Activated naive CD4-positive, alpha-beta T cell (primary cell): ENCODE measurements around the gene IL22RA2.
"Not testable (repeated sequence)": the region's sequence is repeated elsewhere in the genome, so short reads cannot be mapped to it uniquely, and the experiment has no call there.

Experiments
- DNase-seq, 4 experiments: peaks; one replicate each; lab custom pipeline; 2025; lab: John Stamatoyannopoulos, UW

Gene IL22RA2

GRCh38 chr6:137122612-137123011 is 50.8 kb downstream of the IL22RA2 start:
- DNase-seq, result no peak

- no peak for DNase-seq
Observed at GRCh38 chr6:137121401-137121997, 51.9 kb downstream of the IL22RA2 start.

- DNase-seq, result no peak
Observed at GRCh38 chr6:137120748-137121147, 52.7 kb downstream of the IL22RA2 start.

DNA sequence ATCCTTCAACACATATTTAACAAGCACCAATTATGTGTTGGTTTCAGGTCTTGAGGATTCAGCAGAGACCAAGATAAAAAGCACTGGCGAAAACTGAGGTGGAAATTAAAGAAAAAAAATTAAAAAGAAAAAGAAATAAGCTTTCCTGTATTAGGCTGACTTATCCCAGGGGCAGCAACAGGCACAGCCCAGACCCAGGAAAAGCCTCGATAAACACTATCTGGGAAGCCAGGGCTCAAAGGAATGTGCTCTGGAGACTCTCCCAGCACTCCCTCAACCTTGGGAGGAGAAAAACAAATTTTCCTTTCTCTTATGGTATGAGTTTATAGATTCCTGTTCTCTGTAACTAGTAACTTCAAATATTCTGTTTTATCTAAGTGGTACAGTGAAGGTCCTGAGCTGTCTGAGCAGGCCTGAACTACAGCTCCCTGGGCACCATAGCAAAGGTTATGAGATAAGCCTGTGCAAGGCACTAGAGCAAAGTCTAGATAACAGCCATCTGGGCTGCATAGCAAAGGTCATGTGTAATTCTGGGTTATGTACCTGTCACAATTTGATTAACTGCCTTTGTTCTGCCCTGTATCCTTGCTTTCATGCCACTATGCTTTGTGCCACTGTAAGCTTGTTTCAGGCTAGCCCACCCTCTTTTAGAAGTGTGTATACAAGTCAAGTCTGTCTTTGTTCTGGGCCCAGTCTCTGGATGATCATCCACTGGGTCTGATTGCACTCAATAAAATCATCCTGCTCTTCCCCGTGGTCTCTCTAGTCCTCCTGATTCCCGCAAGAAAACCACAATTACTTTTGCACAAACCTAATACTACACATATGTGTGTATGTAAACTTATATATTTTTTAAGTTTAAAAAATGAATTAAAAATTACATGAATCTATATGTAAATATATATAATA is 54.0 kb downstream of the IL22RA2 start:
- no peak for DNase-seq

DNA sequence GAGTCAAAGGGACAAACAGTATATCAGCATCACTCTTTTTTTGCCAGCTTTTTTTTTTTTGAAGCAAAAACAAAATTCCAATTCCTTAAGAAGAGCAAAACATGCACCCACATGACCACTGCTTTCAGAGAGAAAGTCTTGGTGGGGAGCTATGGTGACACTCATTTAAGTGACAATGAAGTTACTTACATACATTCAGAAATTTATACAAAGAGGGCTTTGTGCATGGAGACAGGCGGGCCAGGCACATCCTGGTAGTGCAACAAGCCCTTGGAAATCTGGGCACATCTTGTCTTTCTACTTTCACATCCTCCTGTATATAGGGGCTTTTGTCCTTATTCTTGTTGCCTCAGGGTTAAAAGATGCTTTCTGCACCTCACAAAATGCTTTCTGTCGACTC is 55.9 kb downstream of the IL22RA2 start:
- no peak for DNase-seq

- DNase-seq, result no peak
Observed at GRCh38 chr6:137116807-137117206, 56.6 kb downstream of the IL22RA2 start.

DNA sequence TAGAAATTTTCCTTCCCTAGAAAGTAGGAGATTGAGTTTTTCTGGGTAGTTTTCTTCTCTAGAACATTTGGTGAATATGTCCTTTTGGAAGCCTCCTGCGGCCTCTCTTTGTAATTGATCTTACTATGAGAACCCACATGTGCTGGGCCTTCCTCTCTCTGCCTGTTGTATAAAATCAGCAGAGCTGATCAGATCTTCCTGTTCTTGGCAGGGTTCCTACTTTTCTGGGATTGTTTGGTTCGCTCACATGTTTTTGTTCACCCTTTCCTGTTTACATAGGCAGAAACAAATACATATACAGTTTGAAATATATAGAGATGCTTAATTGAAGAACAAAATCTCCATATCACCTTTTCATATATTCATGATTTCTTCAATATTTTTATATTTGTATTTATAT is 57.8 kb downstream of the IL22RA2 start:
- no peak for DNase-seq

DNA sequence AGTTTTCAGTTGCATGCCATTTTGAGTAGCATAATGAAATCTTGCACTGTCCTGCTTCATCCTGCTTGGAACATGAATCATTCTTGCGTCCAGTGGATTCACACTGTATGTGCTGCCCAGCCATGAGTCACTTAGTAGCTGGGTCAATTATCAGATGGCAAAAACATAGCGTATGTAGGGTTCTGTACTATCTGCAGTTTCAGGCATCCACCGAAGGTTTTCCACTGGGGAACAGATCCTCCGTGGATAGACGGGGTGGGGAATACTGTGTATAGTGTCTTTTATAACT is 61.4 kb downstream of the IL22RA2 start:
- no peak for DNase-seq

DNA sequence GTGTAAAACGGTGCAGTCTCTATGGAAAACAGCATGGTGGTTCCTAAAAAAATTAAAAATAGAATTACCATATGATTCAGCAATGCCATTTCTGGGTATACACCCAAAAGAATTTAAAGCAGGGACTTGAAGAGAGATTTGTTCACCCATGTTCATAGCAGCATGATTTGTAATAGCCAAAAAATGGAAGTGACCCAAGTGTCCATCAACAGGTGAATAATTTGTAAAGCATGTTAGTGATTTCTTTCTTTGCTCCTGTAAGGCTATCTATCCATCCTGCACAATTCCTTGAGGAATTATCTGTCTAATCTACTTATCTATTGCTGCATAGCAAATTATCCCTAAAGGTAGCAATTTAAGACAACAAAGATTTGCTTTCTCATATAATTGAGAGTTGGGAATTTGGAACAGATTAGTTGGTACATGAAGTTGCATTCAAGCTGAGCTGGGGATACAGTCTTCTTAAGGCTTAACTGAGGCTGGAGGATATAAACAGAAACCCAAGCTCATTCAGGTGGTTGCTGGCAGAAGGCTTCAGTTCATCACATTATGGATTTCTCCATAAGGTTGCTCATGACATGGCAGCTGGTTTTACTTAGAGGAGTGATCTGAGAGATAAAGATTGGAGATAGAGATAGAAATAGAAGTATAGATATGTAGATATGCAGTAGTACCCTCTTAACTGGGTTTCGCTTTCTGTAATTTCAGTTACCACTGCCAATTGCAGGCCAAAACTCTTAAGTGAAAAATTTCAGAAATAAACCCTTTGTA is 62.0 kb downstream of the IL22RA2 start:
- no peak for DNase-seq

GRCh38 chr6:137107767-137108105 is 65.7 kb downstream of the IL22RA2 start:
- no peak for DNase-seq

GRCh38 chr6:137107047-137107766 is 66.2 kb downstream of the IL22RA2 start:
- DNase-seq, result not testable (repeated sequence)

DNA sequence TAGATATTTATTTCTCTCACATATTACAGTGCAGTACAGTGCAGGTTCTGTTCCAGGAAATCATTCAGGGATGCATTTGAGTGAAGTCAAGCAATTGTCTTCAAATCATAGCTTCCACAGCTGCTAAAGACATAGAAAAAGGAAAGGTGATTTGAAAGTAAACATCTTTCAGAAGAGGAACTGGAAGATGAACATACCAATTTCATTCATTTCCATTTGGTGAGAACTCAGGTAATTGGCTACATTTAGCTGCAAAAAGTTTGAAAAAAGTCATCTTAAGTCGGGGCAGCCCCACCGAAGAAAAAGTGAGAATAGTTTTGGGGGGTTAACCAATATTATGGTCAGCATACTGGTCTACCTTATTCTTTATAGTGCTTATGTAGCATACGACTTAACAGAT is 67.3 kb downstream of the IL22RA2 start:
- no peak for DNase-seq

DNA sequence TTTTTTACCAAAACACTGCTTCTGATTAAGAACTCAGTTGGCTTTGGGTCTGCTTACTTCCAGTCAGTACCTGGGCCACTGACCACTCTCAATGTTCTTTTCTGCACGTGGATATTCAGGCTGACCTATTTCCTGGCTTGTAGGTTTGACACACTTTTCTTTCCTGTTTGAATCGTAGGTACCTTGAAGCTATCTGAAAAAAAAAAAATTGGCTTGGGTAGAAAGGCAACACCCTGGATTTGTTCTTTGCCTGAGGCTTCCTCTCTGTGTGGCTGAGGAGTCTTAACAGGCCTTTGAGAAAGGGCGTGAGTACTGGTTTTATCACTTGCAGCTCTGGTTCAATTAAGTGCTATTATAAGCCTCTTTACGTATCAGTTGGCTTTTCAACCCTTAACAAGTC is 68.1 kb downstream of the IL22RA2 start:
- DNase-seq, result no peak

DNA sequence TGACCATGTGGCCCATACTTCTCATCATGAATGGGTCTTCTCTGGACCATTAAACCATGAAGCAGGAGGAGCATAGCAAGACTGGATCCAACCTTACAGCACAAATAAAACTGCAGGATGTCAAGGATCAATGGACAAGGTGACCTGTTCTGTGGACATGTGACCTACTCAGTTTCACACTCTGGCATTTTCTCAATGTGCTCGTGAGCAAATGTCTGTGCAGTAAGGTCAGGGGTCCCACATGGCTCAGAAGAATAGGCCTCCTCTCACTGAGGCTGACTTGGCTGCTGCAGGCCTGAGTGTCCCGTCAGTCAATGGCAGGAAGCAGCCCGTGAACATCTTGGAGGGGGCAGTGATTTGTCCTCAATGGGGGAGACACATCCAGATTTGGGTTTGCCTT is 68.5 kb downstream of the IL22RA2 start:
- DNase-seq, result no peak

DNA sequence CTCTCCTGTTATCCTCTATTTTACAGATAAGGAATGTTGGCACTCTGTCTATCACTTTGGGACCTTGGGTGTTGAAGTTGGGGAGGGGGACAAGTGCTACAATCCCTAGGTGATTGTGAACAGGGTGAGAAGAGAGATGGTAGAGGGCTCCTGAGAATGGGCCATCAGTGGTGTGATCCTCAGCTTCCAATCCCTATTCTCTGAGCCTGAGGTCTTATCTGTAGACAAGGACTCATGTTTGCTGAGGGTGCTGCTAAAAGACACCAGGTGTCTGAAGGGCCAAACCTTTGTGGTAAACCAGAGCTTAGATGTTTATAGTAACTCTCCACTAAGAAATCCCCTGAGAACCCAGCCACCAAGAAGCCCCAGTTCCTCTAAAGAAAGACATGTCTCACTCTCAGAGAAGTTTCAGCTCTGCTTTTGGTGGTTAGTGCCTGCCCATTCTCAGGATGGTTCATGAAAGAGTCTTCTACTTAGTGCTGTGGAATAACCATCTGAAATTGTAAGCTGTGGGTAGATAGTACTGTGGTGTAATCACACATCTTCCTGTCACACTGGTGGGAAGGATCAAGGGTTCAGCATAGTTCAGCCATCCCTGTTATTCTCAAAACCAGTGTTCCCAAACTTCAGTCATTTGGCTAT is 70.5 kb downstream of the IL22RA2 start:
- DNase-seq, result no peak

DNA sequence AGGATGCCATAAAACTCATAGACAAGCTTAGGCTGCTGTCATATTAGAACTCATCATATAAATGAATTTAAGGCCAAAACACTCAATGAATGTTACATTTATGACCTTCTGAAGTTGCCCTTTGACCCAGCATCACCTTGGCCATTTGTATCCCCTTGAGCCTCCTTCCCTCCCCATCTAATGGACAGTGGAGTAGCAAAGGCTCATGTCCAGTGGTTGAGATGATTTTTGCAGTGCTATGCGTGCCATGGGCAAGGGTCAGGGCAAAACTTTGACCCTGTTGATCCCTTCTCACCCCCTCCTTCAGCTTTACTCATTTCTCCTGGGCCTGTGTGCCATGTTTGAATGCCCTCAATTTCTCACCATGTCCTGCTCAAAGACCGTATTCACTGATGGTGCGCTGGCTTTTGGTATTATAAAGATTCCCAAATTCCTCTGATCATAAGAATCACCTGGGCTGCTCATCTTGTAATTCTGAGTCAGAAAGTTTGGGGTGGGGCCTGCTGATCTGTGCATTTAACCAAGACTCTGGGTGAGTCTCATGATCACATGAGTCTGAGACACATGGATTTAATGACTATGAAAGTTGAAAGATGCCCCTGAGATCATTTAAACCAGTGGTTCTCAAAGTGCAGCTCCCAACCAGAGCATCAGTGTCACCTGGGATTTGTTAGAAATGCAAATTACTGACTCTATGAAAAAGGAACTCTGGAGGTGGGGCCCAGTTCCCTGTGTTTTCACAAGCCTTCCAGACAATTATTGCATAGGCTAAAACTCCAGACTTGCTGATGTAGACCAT is 71.2 kb downstream of the IL22RA2 start:
- no peak for DNase-seq

GRCh38 chr6:137099689-137100403 is 73.6 kb downstream of the IL22RA2 start:
- DNase-seq, result no peak

- no peak for DNase-seq
Observed at GRCh38 chr6:137097526-137097925, 75.9 kb downstream of the IL22RA2 start.

DNA sequence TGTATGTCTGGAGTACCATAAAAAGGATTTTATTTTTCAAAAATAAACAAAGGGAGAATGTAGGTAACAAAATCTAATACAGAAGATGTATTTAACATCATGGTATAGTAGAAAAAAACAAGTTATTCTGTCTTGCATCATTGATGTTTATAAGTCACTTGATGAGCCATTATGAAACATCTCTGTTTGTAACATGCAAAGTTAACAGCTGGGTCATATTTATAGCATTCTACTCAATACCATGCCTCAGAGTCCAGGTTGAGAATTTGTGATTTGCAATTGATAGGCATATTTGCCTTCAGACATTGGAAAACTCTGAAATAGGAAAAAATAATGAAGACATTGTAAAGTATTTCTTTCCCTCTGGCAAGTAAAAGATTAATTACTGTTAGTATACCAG is 76.4 kb downstream of the IL22RA2 start:
- no peak for DNase-seq

DNA sequence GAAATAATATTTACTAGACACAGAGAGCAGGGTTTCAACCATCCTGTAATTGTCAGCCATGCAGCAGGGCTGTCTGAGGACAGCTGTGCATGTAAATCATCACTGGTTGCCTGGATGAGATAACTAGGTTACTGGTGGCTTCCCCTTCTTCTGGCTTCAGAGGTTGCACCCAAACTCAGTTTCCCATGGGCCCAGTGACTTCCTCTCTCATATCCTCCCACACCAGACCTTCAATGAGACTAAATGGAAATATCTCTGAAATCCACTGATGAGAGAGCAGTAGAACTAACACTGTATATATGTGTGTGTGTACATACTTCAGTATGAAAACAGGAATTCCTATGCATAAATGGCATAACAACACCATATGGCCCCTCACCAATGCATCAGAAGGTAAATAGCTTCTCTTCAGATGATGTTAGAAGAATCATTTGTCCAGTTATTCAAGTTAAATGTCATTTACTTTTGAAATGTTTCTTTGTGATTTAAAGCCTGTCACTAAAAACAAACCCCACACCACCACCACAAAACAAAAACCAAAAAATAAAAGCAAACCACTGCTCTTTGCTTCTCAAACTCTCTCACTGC is 77.7 kb downstream of the IL22RA2 start:
- DNase-seq, result no peak
